ENCODE results near the gene MINDY4. TPM values are rescaled to one million over a fixed set of nuclear protein-coding genes. Genes with fewer than 3 reads are reported as not detected.
A peak's percentile ranks its signal among the peaks of the same experiment; 100 is the strongest.

Gene MINDY4
- total RNA-seq, 6 experiments from 2014 or later = 1.2 to 3.2 (median 2.3) TPM

DNA sequence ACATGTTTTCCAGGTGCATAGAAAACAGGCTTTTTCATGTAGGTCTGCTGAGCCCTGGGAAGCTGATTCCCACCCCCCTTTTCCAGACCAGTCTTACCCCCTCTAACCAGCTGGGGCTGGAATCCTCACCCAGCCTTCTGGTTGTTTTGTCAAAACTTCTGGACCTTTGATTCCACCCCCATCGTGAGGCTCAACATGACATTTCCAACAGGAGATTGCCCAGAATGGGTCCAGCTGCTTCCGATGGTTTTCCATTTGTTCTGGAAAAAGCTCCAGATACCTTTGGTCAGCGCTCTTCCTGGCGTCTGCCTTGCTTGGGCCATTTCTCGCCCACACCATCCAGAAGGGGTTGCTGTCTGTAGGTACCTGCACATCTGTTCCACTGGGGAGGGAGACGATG lies 41.5 kb downstream of the MINDY4 start:
- H3K4me1 ChIP-seq = peaks cover 0 to 4% (median 0%) of the 10 kb centered on the region in 4 donors
- DNase-seq (no peak), ATAC-seq (no peak)
- H3K27me3 ChIP-seq = no peaks in the 10 kb centered on the region
- intact Hi-C loops (cut with DNase I) = no loop called here
- 96% methylated on average over 4 of the region's 6 CpGs for WGBS (ENCODE audit: insufficient coverage, low coverage, low lambda C conversion rate, missing lambda C conversion rate)
- no peak overlapping the region for H3K27ac ChIP-seq
- TF ChIP-seq CTCF (IDR thresholded peaks at IDR 0.05) (no peak), POLR2A (IDR thresholded peaks at IDR 0.05) (no peak)
- no peaks in the 10 kb centered on the region for H3K9me3 ChIP-seq
- no peaks in the 10 kb centered on the region for H3K36me3 ChIP-seq
- H3K4me3 ChIP-seq = no peak overlapping the region

- TF ChIP-seq CTCF (IDR thresholded peaks at IDR 0.05) = no peak
- TF ChIP-seq POLR2A (IDR thresholded peaks at IDR 0.05) = no peak
- DNase-seq = no peak
- WGBS (ENCODE audit: insufficient coverage, low coverage, low lambda C conversion rate, missing lambda C conversion rate) = no CpG with 5 or more reads among the region's 4 CpGs
- H3K36me3 ChIP-seq = no peaks in the 10 kb centered on the region
- H3K4me3 ChIP-seq = no peak overlapping the region
- intact Hi-C loops (cut with DNase I) = no loop called here
- ATAC-seq = no peak
- no peaks in the 10 kb centered on the region for H3K9me3 ChIP-seq
- H3K27ac ChIP-seq = no peak overlapping the region
- peaks cover 0 to 4% (median 0%) of the 10 kb centered on the region in 4 donors for H3K4me1 ChIP-seq
- no peaks in the 10 kb centered on the region for H3K27me3 ChIP-seq
Measured at GRCh38 chr7:30813466-30813865, 42.2 kb downstream of the MINDY4 start.

DNA sequence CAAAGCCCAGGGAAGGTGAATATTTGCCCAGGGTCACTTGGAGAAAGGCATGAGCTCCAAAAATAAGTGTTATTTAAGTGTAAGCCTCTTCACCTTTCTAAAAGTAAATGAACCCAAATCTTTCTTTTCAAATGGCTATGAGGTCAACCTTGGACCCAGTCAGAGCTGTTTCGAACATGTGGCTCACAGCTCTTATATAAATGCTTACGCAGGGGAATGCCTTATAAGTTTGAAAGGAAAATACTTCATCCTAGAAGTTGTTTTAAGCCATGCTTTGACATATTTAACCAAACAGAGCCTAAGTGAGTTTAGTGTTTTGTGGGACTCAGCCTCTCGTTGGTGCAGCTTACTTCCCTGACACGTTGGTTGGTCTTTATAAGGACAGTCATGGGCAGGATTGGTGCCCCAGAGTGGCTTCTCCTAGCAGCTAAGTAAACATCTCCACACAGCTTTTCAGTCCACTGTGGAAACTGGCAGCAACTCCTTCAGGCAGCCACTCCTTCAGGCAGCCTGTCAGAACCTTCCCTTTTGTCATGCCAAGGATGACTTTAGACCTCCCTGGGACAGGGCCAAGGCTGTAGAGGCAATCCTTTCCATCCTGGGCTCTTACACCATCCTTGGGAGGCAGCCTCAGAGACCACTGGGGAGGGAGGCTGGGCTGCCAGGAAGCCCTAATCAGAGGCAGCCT lies 43.6 kb downstream of the MINDY4 start:
- Histone ChIP-seq H3K27ac (no peak overlapping the region), H3K36me3 (no peaks in the 10 kb centered on the region), H3K9me3 (no peaks in the 10 kb centered on the region), H3K4me3 (no peak overlapping the region), H3K4me1 (no peaks in the 10 kb centered on the region), H3K27me3 (no peaks in the 10 kb centered on the region)
- TF ChIP-seq POLR2A (IDR thresholded peaks at IDR 0.05) = no peak
- no peak for TF ChIP-seq CTCF (IDR thresholded peaks at IDR 0.05)
- 93% methylated on average over 3 of the region's 4 CpGs for WGBS (ENCODE audit: insufficient coverage, low coverage, low lambda C conversion rate, missing lambda C conversion rate)
- ATAC-seq (no peak), DNase-seq (no peak)
- intact Hi-C loops (cut with DNase I) = no loop called here

- Histone ChIP-seq H3K27ac (peak overlapping the region in 1 of 3 donors; percentile 66), H3K9me3 (no peaks in the 10 kb centered on the region), H3K36me3 (no peaks in the 10 kb centered on the region), H3K4me3 (no peak overlapping the region), H3K4me1 (no peaks in the 10 kb centered on the region), H3K27me3 (no peaks in the 10 kb centered on the region)
- DNase-seq (no peak), ATAC-seq (peak in 1 of 4 donors; percentile 20)
- intact Hi-C loops (cut with DNase I) = no loop called here
- WGBS (ENCODE audit: insufficient coverage, low coverage, low lambda C conversion rate, missing lambda C conversion rate) = 58% methylated on average over 2 of the region's 3 CpGs
- no peak for TF ChIP-seq POLR2A (IDR thresholded peaks at IDR 0.05)
- TF ChIP-seq CTCF (IDR thresholded peaks at IDR 0.05) = no peak
Measured at GRCh38 chr7:30815388-30815854, 44.2 kb downstream of the MINDY4 start.

Data from right lobe of liver (tissue), 6 donors.